HG02970 (cell line): Measurements from ENCODE around the gene IGF2.

Experiments used
- ATAC-seq: cut with Tn5 transposase; IDR thresholded peaks from one replicate; pipeline ENCODE4 v1.9.1; 2021; ENCODE audit warnings: mild to moderate bottlenecking, moderate library complexity, moderate number of reproducible peaks; ENCODE audit not compliant: unreplicated experiment, low FRiP score

Gene IGF2

GRCh38 chr11:2106583-2107209, 32.5 kb downstream of the IGF2 start:
- ATAC-seq: no peak

DNA sequence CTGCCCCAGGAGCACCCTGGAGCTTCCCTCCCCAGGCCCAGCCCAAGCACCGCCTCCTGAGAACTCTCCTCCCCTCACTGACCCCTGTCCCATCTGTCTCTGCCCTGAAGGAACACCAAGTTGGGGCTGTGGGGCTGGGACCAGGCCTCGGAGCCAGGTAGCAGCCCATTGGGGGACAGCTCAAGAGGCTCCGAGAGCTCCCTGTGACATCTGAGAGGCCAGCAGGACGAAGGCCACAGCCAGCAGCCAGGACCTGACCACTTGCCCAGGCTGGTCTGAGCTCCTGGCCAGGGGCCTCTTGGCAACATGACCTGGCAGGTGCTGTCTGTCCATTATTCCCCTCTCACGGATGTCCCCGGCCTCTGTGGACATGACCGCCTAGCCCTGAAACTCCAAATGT, 33.7 kb downstream of the IGF2 start:
- no peak for ATAC-seq

DNA sequence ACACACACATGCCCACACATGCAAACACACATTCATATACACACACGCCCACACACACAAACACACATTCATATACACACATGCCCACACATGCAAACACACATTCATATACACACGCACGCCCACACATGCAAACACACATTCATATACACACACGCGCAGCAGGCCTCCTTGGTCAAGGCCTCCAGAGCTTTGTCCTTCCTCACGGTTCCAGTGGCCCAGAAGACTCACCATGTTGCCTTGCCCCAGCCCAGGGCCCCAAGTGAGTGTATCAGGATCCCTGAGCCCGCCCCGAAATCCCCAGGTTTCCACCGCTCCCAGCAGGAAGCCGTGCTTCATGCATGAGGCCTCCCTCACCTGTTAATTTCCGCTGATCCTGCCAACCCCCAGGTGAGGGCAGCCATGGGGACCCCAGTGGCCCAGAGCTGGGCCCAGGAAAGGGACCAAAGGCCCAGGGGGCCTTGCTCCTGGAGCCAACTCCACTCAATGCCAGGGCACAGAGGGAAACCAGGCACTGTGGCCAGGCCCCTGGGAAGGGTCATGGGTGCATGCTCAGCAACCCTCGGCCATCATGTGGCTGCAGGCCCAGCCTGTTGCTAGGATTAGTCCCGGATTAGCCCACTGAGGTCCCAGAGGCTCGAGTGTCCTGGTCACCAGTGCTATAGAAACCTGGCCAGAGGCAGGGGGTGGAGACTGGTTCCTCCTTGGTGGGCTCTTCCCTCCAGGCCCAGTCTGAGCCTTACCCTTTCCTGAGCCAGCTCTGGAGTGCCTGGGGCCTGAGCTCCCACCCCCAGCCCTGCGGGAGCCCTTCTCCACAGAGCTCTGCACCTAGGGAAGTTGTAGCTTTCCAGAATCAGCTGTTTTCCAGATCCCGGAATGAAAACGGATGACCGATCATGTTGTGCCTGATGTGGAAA, 34.4 kb downstream of the IGF2 start:
- ATAC-seq: no peak

- no peak for ATAC-seq
Observed at GRCh38 chr11:2103668-2104523, 35.3 kb downstream of the IGF2 start.

GRCh38 chr11:2102883-2103213, 36.3 kb downstream of the IGF2 start:
- no peak for ATAC-seq

DNA sequence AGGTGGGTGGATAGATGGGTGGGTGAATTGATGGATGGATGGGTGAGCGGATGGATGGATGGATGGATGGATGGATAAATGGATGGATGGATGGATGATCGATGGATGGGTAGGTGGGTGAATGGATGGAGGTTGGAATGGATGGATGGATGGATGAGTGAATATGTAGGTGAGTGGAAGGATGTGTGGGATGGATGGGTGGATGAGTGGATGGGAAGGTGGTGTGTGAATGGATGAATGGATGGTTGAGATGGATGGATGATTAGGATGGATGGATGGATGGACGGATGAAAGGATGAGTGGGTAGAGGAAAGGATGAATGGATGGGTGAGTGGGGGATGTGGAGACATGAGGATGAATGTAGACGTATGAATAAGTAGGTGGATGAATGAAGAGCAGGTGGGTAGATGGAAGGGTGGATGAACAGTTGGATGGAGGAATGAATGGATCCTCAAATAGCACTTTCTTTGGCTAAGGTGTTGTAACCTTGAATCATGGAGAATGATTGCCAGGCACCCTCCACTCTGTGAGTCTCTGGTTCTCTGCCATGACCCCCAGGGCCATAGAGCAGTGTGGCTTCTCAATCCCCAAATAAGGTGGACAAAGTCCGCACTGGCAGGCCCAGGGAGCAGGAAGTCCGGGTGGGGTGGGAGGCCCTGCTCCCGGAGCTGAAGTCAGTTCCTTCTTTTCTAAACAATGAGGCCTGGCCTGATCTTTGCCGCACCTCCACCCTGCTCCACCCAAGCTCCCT, 36.9 kb downstream of the IGF2 start:
- ATAC-seq: no peak

- no peak for ATAC-seq
Observed at GRCh38 chr11:2101171-2101675, 38.0 kb downstream of the IGF2 start.

DNA sequence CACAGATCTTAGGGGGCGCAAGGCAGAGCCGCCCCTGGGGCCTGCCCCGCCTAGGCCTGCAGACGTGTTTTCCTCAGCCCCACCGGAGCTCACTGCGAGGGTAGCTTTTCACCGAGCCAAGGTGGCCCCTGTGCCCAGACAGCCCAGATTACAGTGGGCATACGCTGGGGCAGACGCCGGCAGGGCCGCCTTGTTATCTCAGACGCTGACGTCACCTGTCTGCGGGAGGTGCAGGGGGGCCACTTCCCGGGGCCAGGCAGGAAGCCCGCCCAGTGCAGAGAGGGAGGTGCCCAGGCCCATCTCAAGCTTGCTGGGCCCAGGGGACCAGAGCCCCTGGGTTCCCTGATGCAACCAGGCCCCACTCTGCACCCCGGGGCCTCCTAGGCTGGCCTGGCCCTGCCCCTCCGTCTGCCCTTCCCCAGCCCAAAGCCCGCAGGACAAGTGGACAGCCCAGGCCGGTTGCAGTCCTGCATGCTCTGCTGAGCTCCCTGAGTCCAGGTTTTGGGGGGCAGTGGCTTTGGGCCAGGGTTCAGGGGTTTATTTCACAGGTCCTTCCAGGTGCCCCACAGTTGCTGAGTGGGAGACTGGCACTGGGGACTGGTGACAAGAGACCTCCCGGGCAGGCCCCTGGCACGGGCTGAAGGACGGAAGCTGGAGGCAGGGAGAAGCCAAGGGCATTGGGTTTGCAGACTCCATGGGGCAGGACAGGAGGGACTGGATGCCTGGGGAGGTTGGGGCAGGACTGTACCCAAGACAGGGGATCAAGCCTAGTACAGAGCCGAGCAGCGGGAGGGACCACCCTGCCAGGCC, 38.6 kb downstream of the IGF2 start:
- ATAC-seq: no peak

- ATAC-seq: no peak
Observed at GRCh38 chr11:2099516-2100349, 39.5 kb downstream of the IGF2 start.

- no peak for ATAC-seq
Observed at GRCh38 chr11:2098691-2099515, 40.3 kb downstream of the IGF2 start.

- ATAC-seq: no peak
Observed at GRCh38 chr11:2097998-2098690, 41.0 kb downstream of the IGF2 start.

DNA sequence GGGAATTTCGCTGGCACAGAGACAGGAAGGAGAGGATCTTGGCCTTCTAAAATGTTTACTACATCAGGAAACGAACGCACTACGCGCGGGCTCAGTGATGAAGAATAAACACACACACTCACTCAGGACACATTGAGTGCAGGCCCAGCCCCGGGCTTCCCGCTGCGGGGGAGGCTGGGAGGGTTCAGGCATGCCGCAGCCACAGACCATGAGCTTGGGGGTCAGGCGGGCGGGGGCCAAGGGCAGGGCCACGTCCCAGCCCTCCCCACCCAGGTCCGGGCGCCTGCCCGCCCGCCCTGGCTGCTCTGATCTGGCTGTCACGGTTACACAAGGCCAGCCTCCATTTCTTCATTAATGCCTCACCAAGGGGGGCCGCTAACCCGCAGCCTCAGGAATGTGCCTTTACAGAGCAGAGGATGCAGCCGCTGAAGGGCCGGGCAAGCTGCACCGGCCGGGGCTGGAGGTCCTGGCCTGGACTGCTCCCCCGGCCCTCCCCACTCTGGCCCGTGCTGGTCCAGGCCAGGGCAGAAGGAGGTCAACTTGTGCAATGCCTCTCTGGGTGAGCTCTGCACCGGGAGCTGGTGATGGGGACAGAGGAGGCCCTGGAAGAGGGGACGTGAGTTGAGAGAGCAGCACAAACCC, 41.7 kb downstream of the IGF2 start:
- no peak for ATAC-seq

- ATAC-seq: no peak
Observed at GRCh38 chr11:2096919-2097301, 42.3 kb downstream of the IGF2 start.

DNA sequence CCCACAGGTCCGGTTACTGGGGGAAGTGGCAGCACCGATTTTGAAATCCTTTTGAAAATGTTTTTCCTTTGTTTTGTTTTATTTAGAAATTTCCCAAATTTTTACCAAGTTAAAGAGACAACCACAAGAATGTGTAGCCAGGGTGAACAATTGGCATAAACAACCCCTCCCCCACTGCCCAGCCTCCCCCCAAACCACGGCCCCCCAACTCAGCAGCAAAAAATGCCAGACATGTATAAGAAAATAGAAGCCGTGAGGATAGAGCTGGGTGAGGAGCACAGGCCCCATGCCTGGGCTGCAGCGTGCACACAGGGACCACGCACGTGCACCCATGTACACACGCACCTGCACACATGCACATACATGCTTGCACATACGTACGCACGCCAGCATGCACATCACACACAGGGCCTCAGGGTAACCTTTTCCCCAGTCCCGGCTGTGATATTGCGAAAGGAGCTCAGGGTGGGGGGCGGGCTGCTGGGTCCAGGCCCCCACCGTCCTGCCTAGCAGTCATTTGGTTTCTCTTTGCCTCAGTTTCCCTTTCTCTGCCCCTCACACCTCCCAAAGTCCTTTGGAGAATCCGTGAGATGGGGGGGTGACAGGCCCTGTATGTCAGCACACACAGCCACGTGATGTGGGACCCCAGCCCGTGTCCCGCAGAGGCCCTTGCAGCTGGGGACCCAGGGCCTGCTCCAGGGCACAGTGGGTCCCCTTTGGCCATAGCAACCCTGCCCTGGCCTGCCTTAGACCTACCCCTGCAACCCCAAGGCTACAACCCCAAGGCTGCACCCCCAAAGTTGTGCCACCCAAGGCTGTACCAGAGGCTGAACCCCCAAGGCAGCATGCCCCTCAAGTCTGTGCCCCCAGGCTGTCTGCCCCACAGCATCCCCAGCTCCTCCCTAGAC, 42.9 kb downstream of the IGF2 start:
- no peak for ATAC-seq

DNA sequence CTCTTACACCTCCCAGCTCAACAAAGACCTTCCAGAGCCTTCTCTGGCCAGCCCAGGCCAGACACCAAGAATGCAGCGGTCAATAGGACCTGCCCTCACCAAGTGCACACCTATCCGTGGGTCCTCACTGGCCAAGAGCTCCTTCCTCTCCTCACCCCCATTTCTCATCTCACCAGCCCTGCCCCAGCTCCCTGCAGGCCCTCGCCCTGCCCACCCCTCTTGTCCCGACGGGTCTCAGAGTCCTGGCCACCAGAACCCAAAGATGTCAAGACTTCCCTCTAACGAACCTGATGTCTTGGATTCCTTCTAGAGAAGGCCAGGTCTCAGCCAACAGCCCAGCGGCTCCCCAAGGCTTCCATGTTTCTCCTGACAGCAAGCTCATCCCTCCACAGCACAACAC, 43.6 kb downstream of the IGF2 start:
- ATAC-seq: no peak

DNA sequence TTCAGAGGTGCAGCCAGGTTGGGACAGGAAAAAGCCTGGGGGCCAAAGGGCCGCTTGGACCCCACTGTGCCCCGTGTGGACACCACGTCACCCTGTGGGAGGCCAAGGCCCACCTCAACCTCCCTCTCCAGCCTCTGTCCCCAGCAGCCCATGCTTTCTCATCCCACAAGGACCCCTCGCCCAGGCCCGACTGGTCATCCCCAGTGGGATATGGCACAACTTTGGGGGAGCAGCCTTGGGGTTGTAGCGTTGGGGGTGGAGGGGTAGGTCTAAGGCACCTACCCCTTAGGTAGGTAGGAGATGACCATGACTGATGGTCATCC, 44.0 kb downstream of the IGF2 start:
- ATAC-seq: no peak
